HCT116 (cell line): ENCODE measurements around the gene CAPN9.

ENCODE experiments used
- CEBPB ChIP-seq: IDR thresholded peaks from 2 replicates; pipeline ENCODE4 v1.6.1; 2012; ENCODE audit warnings: low read depth
- CTCF ChIP-seq, 3 experiments: fragments of 200-600 bp in 1 of 3; sonication (generic) in 1 of 3; IDR thresholded peaks in 2 of 3; conservative IDR thresholded peaks in 1 of 3; 2 replicates each; pipeline ENCODE4 v1.5.1; 2012 to 2017; ENCODE audit warnings: low read depth in 2 of 3, low read length in 2 of 3, antibody characterized with exemption in 1 of 3, borderline replicate concordance in 1 of 3, control low read depth in 1 of 3, mild to moderate bottlenecking in 1 of 3, mixed read lengths in 1 of 3, mixed run types in 1 of 3, moderate library complexity in 1 of 3; ENCODE audit not compliant: insufficient read depth in 1 of 3
- ELF1 ChIP-seq: IDR thresholded peaks from 2 replicates; pipeline ENCODE4 v1.6.1; 2012; ENCODE audit warnings: low read depth, borderline replicate concordance
- EZH2phosphoT487 ChIP-seq: fragments of 200-600 bp; IDR thresholded peaks from 2 replicates; pipeline ENCODE4 v1.6.1; 2018; ENCODE audit warnings: antibody characterized with exemption, borderline replicate concordance
- FOSL1 ChIP-seq: IDR thresholded peaks from 2 replicates; pipeline ENCODE4 v1.6.1; 2012; ENCODE audit warnings: low read depth
- MAX ChIP-seq: IDR thresholded peaks from 2 replicates; pipeline ENCODE4 v1.6.1; 2012
- POLR2A ChIP-seq: IDR thresholded peaks from 2 replicates; pipeline ENCODE4 v1.7.0; 2011; ENCODE audit warnings: borderline replicate concordance; ENCODE audit not compliant: insufficient read depth, insufficient read length; ENCODE audit errors: extremely low read depth
- POLR2AphosphoS5 ChIP-seq: IDR thresholded peaks from 2 replicates; pipeline ENCODE4 v1.6.1; 2011; ENCODE audit warnings: mild to moderate bottlenecking, low read depth, low read length, moderate library complexity
- RAD21 ChIP-seq: IDR thresholded peaks from 2 replicates; pipeline ENCODE4 v1.6.1; 2012; ENCODE audit warnings: low read depth, mild to moderate bottlenecking
- REST ChIP-seq: IDR thresholded peaks from 2 replicates; pipeline ENCODE4 v1.6.1; 2012; ENCODE audit warnings: low read depth
- SIN3A ChIP-seq: IDR thresholded peaks from 2 replicates; pipeline ENCODE4 v1.6.1; 2012; ENCODE audit warnings: low read depth
- ZFX ChIP-seq: fragments of 450-650 bp; IDR thresholded peaks from 2 replicates; pipeline ENCODE4 v1.6.1; 2017
- ZNF274 ChIP-seq: fragments of 200-500 bp; sonication (Bioruptor generic); IDR thresholded peaks from 2 replicates; pipeline ENCODE4 v1.6.1; 2014; ENCODE audit warnings: mild to moderate bottlenecking, low read depth, low read length, inconsistent platforms

- TF ChIP-seq EZH2phosphoT487 = no peak
- TF ChIP-seq CEBPB = no peak
- no peak for TF ChIP-seq POLR2A
- TF ChIP-seq MAX = no peak
- TF ChIP-seq CTCF (IDR thresholded peaks at IDR 0.05 in 2 of 3, conservative IDR thresholded peaks at IDR 0.05 in 1 of 3; ENCODE audit: borderline replicate concordance in 1 of 3, insufficient read depth in 1 of 3, low read depth in 2 of 3, low read length in 2 of 3) = no peak
- TF ChIP-seq POLR2AphosphoS5 = no peak
- TF ChIP-seq ZFX = no peak
- TF ChIP-seq ELF1 = no peak
- no peak for TF ChIP-seq SIN3A
- no peak for TF ChIP-seq REST
- TF ChIP-seq FOSL1 = no peak
- no peak for TF ChIP-seq RAD21
- TF ChIP-seq ZNF274 = no peak
These were observed 80.6 kb downstream of the CAPN9 start for GRCh38 chr1:230827801-230828200.
